ENCODE data around the gene KDM2B. TPM values are rescaled to one million over a fixed set of nuclear protein-coding genes. Genes with fewer than 3 reads are reported as not detected.

Gene KDM2B
- total and polyA plus RNA-seq, 2 donors from 2014 or later: 6.2 to 19.7 TPM

GRCh38 chr12:121626853-121627640, 46.2 kb upstream of the KDM2B start:
- peak overlapping the region; percentile 56 to 74 (median 63) for H3K4me3 ChIP-seq (ENCODE audit: low read length in 3 of 3)
- H3K27me3 ChIP-seq (ENCODE audit: control insufficient read depth, insufficient read depth, low read length): no peaks in the 10 kb centered on the region
- TF ChIP-seq, protein P1, sequence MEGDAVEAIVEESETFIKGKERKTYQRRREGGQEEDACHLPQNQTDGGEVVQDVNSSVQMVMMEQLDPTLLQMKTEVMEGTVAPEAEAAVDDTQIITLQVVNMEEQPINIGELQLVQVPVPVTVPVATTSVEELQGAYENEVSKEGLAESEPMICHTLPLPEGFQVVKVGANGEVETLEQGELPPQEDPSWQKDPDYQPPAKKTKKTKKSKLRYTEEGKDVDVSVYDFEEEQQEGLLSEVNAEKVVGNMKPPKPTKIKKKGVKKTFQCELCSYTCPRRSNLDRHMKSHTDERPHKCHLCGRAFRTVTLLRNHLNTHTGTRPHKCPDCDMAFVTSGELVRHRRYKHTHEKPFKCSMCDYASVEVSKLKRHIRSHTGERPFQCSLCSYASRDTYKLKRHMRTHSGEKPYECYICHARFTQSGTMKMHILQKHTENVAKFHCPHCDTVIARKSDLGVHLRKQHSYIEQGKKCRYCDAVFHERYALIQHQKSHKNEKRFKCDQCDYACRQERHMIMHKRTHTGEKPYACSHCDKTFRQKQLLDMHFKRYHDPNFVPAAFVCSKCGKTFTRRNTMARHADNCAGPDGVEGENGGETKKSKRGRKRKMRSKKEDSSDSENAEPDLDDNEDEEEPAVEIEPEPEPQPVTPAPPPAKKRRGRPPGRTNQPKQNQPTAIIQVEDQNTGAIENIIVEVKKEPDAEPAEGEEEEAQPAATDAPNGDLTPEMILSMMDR (IDR thresholded peaks at IDR 0.05; ENCODE audit: borderline replicate concordance, extremely low read depth, insufficient read depth): no peak
- no peaks in the 10 kb centered on the region for H3K36me3 ChIP-seq (ENCODE audit: control insufficient read depth in 2 of 3, insufficient read depth in 3 of 3, low read length in 3 of 3)
- intact Hi-C loops (cut with DNase I): no loop called here
- FAIRE-seq (no peak), DNase-seq (peak; percentile 75 to 91 (median 84))
- H3K9me3 ChIP-seq (ENCODE audit: control insufficient read depth in 2 of 3, insufficient read depth in 1 of 3, low read length in 3 of 3): no peaks in the 10 kb centered on the region
- peak overlapping the region; percentile 17 to 65 (median 29) for H3K9ac ChIP-seq (ENCODE audit: low read length in 3 of 3)
- peak overlapping the region; percentile 88 to 91 for H3K27ac ChIP-seq (ENCODE audit: low read depth in 2 of 2, low read length in 2 of 2)
- H3K4me1 ChIP-seq (ENCODE audit: control insufficient read depth in 2 of 3, insufficient read depth in 2 of 3, low read depth in 1 of 3, low read length in 3 of 3): peaks cover 0 to 19% (median 7%) of the 10 kb centered on the region in 3 donors

DNA sequence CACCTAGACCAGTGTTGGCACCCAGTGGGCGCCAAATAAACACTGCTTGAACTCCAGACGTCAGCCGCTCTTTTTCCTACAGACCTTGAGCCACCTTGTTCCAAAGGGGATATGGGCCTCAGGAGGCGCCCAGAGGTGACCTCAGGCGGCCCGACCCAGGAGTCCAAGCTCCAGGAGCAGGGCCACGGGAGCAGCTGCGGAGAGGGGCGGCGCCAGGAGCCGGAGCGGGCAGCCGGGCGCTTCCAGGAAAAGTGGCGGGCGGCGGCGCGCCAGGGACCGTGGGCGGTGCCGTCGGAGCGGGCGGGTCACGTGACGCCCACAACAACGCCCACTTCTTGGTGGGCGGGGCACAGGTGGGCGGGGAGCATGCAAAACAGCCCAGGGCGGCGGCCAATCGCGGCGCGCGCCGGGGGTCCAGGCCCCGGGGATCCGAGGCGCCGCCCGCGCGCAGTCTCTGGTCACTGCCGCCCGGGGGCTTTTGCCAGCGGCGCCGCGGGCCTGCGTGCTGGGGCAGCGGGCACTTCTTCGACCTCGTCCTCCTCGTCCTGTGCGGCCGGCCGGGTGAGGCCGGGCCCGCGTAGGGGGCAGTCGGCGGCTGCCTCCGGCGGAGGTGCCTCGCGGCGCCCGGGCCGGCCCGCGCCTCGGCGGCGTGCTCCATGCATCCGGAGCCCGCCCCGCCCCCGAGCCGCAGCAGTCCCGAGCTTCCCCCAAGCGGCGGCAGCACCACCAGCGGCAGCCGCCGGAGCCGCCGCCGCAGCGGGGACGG, 45.4 kb upstream of the KDM2B start, which contains the start of gene ORAI1:
TSS of gene ORAI1 (plus strand) at position 444 of the 766 bp plus-strand sequence.
- Histone ChIP-seq H3K27ac (ENCODE audit: low read depth in 2 of 2, low read length in 2 of 2) (peak within 1 kb of the TSS; percentile 94 to 96), H3K4me3 (ENCODE audit: low read length in 3 of 3) (peak within 1 kb of the TSS; percentile 56 to 74 (median 63)), H3K36me3 (ENCODE audit: control insufficient read depth in 2 of 3, insufficient read depth in 3 of 3, low read length in 3 of 3) (no peaks in the 10 kb centered on the region), H3K27me3 (ENCODE audit: control insufficient read depth, insufficient read depth, low read length) (no peaks in the 10 kb centered on the region), H3K9me3 (ENCODE audit: control insufficient read depth in 2 of 3, insufficient read depth in 1 of 3, low read length in 3 of 3) (no peaks in the 10 kb centered on the region), H3K9ac (ENCODE audit: low read length in 3 of 3) (peak within 1 kb of the TSS; percentile 29 to 77 (median 69)), H3K4me1 (ENCODE audit: control insufficient read depth in 2 of 3, insufficient read depth in 2 of 3, low read depth in 1 of 3, low read length in 3 of 3) (peaks cover 0 to 17% (median 5%) of the 10 kb centered on the region in 3 donors)
- FAIRE-seq: no peak
- TF ChIP-seq, protein P1 (IDR thresholded peaks at IDR 0.05; ENCODE audit: borderline replicate concordance, extremely low read depth, insufficient read depth): peak; percentile 10
- intact Hi-C loops (cut with DNase I): no loop called here
- peak; percentile 96 to 99 (median 98) for DNase-seq

GRCh38 chr12:121620333-121620891, 39.6 kb upstream of the KDM2B start:
- FAIRE-seq (no peak), DNase-seq (no peak)
- Histone ChIP-seq H3K4me3 (ENCODE audit: low read length in 3 of 3) (no peak overlapping the region), H3K9ac (ENCODE audit: low read length in 3 of 3) (no peak overlapping the region), H3K36me3 (ENCODE audit: control insufficient read depth in 2 of 3, insufficient read depth in 3 of 3, low read length in 3 of 3) (no peaks in the 10 kb centered on the region), H3K4me1 (ENCODE audit: control insufficient read depth in 2 of 3, insufficient read depth in 2 of 3, low read depth in 1 of 3, low read length in 3 of 3) (peaks cover 0 to 5% (median 4%) of the 10 kb centered on the region in 3 donors), H3K27me3 (ENCODE audit: control insufficient read depth, insufficient read depth, low read length) (no peaks in the 10 kb centered on the region), H3K9me3 (ENCODE audit: control insufficient read depth in 2 of 3, insufficient read depth in 1 of 3, low read length in 3 of 3) (no peaks in the 10 kb centered on the region), H3K27ac (ENCODE audit: low read depth in 2 of 2, low read length in 2 of 2) (no peak overlapping the region)
- intact Hi-C loops (cut with DNase I): no loop called here
- TF ChIP-seq, protein P1 (IDR thresholded peaks at IDR 0.05; ENCODE audit: borderline replicate concordance, extremely low read depth, insufficient read depth): no peak

All from kidney (tissue), 14 donors.